GM23248 (cell line): ENCODE measurements around the gene TPR. TPM values are rescaled to one million over a fixed set of nuclear protein-coding genes. Genes with fewer than 3 reads are reported as not detected.

Experiments
- DNase-seq: peaks from one replicate; pipeline ENCODE4 v3.0.0-alpha.2; 2015
- H2AFZ ChIP-seq: fragments of 200-600 bp; sonication (generic); 2 replicates; pipeline ENCODE4 v1.6.1; 2016; ENCODE audit warnings: antibody characterized with exemption
- H3F3A ChIP-seq: fragments of 200-600 bp; sonication (generic); 2 replicates; pipeline ENCODE4 v1.6.1; 2016; ENCODE audit warnings: mild to moderate bottlenecking, antibody characterized with exemption, mixed run types; ENCODE audit not compliant: insufficient read depth
- H3K27ac ChIP-seq: fragments of 200-600 bp; sonication (generic); 2 replicates; pipeline ENCODE4 v1.5.1; 2016; ENCODE audit warnings: mild to moderate bottlenecking
- H3K27me3 ChIP-seq: fragments of 200-600 bp; sonication (generic); replicated peaks from 2 replicates; pipeline ENCODE4 v1.6.1; 2016; ENCODE audit warnings: mild to moderate bottlenecking; ENCODE audit not compliant: insufficient read depth
- H3K36me3 ChIP-seq: fragments of 200-600 bp; sonication (generic); 2 replicates; pipeline ENCODE4 v1.6.1; 2016; ENCODE audit warnings: low read depth, mild to moderate bottlenecking
- H3K4me1 ChIP-seq: fragments of 200-600 bp; sonication (generic); 2 replicates; pipeline ENCODE4 v1.6.1; 2016; ENCODE audit warnings: mild to moderate bottlenecking; ENCODE audit not compliant: insufficient read depth
- H3K4me2 ChIP-seq: fragments of 200-600 bp; sonication (generic); one replicate; pipeline ENCODE4 v1.6.1; 2016; ENCODE audit warnings: mild to moderate bottlenecking; ENCODE audit not compliant: unreplicated experiment
- H3K4me3 ChIP-seq: fragments of 200-600 bp; sonication (generic); 2 replicates; pipeline ENCODE4 v1.5.1; 2016; ENCODE audit warnings: mild to moderate bottlenecking
- H3K79me2 ChIP-seq: fragments of 200-600 bp; sonication (generic); 2 replicates; pipeline ENCODE4 v1.6.1; 2016; ENCODE audit warnings: mild to moderate bottlenecking; ENCODE audit not compliant: insufficient read depth
- H3K9ac ChIP-seq: fragments of 200-600 bp; sonication (generic); 2 replicates; pipeline ENCODE4 v1.6.1; 2016; ENCODE audit warnings: mild to moderate bottlenecking
- H3K9me2 ChIP-seq: fragments of 200-600 bp; sonication (generic); 2 replicates; pipeline ENCODE4 v1.6.1; 2016; ENCODE audit warnings: mixed run types, mild to moderate bottlenecking, moderate library complexity; ENCODE audit not compliant: insufficient read depth
- H3K9me3 ChIP-seq: fragments of 200-600 bp; sonication (generic); one replicate; pipeline ENCODE4 v1.6.1; 2017; ENCODE audit warnings: low read depth
- H4K20me1 ChIP-seq: fragments of 200-600 bp; sonication (generic); 2 replicates; pipeline ENCODE4 v1.6.0; 2016; ENCODE audit not compliant: insufficient read depth
- EZH2 ChIP-seq: fragments of 200-600 bp; sonication (generic); IDR thresholded peaks from 2 replicates; pipeline ENCODE4 v1.6.1; 2018; ENCODE audit warnings: antibody characterized with exemption, mild to moderate bottlenecking; ENCODE audit not compliant: insufficient read depth, poor library complexity, severe bottlenecking
- EZH2phosphoT487 ChIP-seq: fragments of 200-600 bp; sonication (generic); IDR thresholded peaks from 2 replicates; pipeline ENCODE4 v1.6.1; 2018; ENCODE audit warnings: antibody characterized with exemption, moderate library complexity, mild to moderate bottlenecking, low read depth; ENCODE audit not compliant: insufficient read depth
- WGBS, 2 experiments: methylation state at CpG; one replicate each; pipeline ENCODE4 v1.1.6; 2015 to 2017; ENCODE audit warnings: low lambda C conversion rate in 2 of 2, low coverage in 1 of 2; ENCODE audit errors: missing lambda C conversion rate in 2 of 2; 5-methylcytosine and 5-hydroxymethylcytosine counted together
- in situ Hi-C: fragments of 300-500 bp; cut with MboI; formaldehyde crosslinking; loops from 2 replicates; pipeline ENCODE4 v1.15.0; 2020
- polyA plus RNA-seq: library from polyadenylated mRNA; unstranded; fragments of >200 nt; fragmentation: Nextera tagmentation; extraction: Ambion mirVana; gene quantifications from 2 replicates; pipeline ENCODE4 v1.2.1, GENCODE V29; 2016
- total RNA-seq: library from RNA; depleted of rRNA; stranded (reverse); fragments of >200 nt; shearing (Covaris generic); gene quantifications from 2 replicates; pipeline ENCODE4 v1.2.3, GENCODE V29; 2014; rRNA removed

Gene TPR
- total and polyA plus RNA-seq, 2 experiments from 2014 or later = 46.2 to 98.2 TPM

DNA sequence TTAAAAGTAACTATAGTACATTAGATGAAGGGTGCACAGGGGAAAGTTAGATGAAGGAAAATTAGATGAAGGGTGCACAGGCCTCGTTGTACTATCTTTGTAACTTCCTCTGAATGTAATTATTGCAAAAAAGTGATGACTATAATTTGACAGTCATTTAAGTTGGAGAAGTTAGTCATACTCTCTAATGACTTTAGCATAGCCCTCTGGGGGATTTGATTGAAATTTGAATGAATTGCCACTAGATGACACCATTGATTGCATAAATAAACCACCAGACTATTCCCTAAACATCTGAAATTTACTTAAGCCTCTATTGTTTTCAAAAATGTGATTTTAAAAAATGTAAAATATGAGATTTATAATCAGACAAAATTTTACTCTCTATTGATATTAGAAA is 102.6 kb downstream of the TPR start:
- Histone ChIP-seq H3K4me3 (no peak overlapping the region), H3K4me2 (no peak overlapping the region), H4K20me1 (no peaks in the 10 kb centered on the region), H2AFZ (no peak overlapping the region), H3K27ac (no peak overlapping the region), H3K9me3 (no peaks in the 10 kb centered on the region), H3K36me3 (no peaks in the 10 kb centered on the region; the same call in 1 of the 2 replicates), H3K9ac (no peak overlapping the region), H3K27me3 (no peaks in the 10 kb centered on the region), H3K79me2 (no peaks in the 10 kb centered on the region), H3K4me1 (no peaks in the 10 kb centered on the region), H3K9me2 (no peaks in the 10 kb centered on the region), H3F3A (no peaks in the 10 kb centered on the region)
- DNase-seq = peak; percentile 22
- 3 to 4% methylated on average over 1 of the region's 1 CpG for WGBS, 2 experiments
- TF ChIP-seq EZH2 (no peak), EZH2phosphoT487 (no peak)
- in situ Hi-C loops = no loop called here

DNA sequence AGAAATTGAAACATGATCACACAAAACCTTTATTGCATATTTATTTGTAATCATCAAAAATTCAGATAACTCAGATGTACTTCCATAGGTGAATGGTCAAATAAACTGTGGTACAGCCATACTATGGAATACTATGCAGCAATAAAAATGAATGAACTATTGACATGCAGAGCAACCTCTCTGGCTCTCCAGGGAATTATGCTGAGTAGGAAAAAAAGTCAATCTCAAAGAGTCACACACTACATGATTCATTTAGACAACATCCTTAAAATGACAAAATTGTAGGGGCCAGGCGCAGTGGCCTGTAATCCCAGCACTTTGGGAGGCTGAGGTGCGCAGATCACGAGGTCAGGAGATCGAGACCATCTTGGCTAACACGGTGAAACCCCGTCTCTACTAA is 104.0 kb downstream of the TPR start:
- no peak overlapping the region for H2AFZ ChIP-seq
- TF ChIP-seq EZH2phosphoT487 (no peak), EZH2 (no peak)
- no peaks in the 10 kb centered on the region for H4K20me1 ChIP-seq
- no peaks in the 10 kb centered on the region for H3F3A ChIP-seq
- H3K9me3 ChIP-seq = no peaks in the 10 kb centered on the region
- no peak for DNase-seq
- no peak overlapping the region for H3K4me3 ChIP-seq
- H3K9ac ChIP-seq = no peak overlapping the region
- WGBS, 2 experiments = 82 to 97% methylated on average over 6 of the region's 6 CpGs
- H3K27ac ChIP-seq = no peak overlapping the region
- no peaks in the 10 kb centered on the region for H3K4me1 ChIP-seq
- no peak overlapping the region for H3K4me2 ChIP-seq
- H3K79me2 ChIP-seq = no peaks in the 10 kb centered on the region
- H3K36me3 ChIP-seq = no peaks in the 10 kb centered on the region; the same call in 1 of the 2 replicates
- H3K9me2 ChIP-seq = no peaks in the 10 kb centered on the region
- in situ Hi-C loops = no loop called here
- no peaks in the 10 kb centered on the region for H3K27me3 ChIP-seq

Other genes with a start within 250 kb of the TPR start
- not detected in 2 replicates for gene PRG4, start 79.0 kb downstream of the TPR start, total RNA-seq
- 0.06 and 0.08 TPM in 2 replicates for gene PRG4, start 79.0 kb downstream of the TPR start, polyA plus RNA-seq
- 12.6 and 18.6 TPM in 2 replicates for gene ODR4, start 585 bp upstream of the TPR start, total RNA-seq
- 19.4 and 23.0 TPM in 2 replicates for gene ODR4, start 585 bp upstream of the TPR start, polyA plus RNA-seq
- gene PDC, start 85.9 kb upstream of the TPR start, total RNA-seq = 0.63 TPM in 1 of 2 replicates, not detected in the other
- gene PDC, start 85.9 kb upstream of the TPR start, polyA plus RNA-seq = 0.20 and 0.94 TPM in 2 replicates